Measurements from ENCODE around the gene AFF2. TPM values are rescaled to one million over a fixed set of nuclear protein-coding genes. Genes with fewer than 3 reads are reported as not detected.

The AFF2 gene
- total RNA-seq, 1 donor from 2014 or later = under 0.01 TPM

- no peak for TF ChIP-seq CTCF (IDR thresholded peaks at IDR 0.05; ENCODE audit: insufficient read depth, low read length, severe bottlenecking)
- Histone ChIP-seq H3K27me3 (ENCODE audit: control insufficient read depth, insufficient read depth, low read length) (no peaks in the 10 kb centered on the region), H3K36me3 (ENCODE audit: control insufficient read depth, insufficient read depth, low read length) (no peaks in the 10 kb centered on the region), H3K4me3 (ENCODE audit: low read depth, low read length) (no peak overlapping the region)
- DNase-seq (ENCODE audit: low read depth) (no peak), FAIRE-seq (no peak)
These were observed 100.2 kb downstream of the AFF2 start for GRCh38 chrX:148600581-148600980.

- TF ChIP-seq CTCF (IDR thresholded peaks at IDR 0.05; ENCODE audit: insufficient read depth, low read length, severe bottlenecking) = no peak
- H3K27me3 ChIP-seq (ENCODE audit: control insufficient read depth, insufficient read depth, low read length) = no peaks in the 10 kb centered on the region
- DNase-seq (ENCODE audit: low read depth) (peak; percentile 60), FAIRE-seq (no peak)
- H3K4me3 ChIP-seq (ENCODE audit: low read depth, low read length) = no peak overlapping the region
- H3K36me3 ChIP-seq (ENCODE audit: control insufficient read depth, insufficient read depth, low read length) = no peaks in the 10 kb centered on the region
These were observed 100.6 kb downstream of the AFF2 start for GRCh38 chrX:148601034-148601433.

- FAIRE-seq (no peak), DNase-seq (ENCODE audit: low read depth) (peak; percentile 50)
- Histone ChIP-seq H3K4me3 (ENCODE audit: low read depth, low read length) (no peak overlapping the region), H3K36me3 (ENCODE audit: control insufficient read depth, insufficient read depth, low read length) (no peaks in the 10 kb centered on the region), H3K27me3 (ENCODE audit: control insufficient read depth, insufficient read depth, low read length) (no peaks in the 10 kb centered on the region)
- no peak for TF ChIP-seq CTCF (IDR thresholded peaks at IDR 0.05; ENCODE audit: insufficient read depth, low read length, severe bottlenecking)
These were observed 109.3 kb downstream of the AFF2 start for GRCh38 chrX:148609515-148610327.

DNA sequence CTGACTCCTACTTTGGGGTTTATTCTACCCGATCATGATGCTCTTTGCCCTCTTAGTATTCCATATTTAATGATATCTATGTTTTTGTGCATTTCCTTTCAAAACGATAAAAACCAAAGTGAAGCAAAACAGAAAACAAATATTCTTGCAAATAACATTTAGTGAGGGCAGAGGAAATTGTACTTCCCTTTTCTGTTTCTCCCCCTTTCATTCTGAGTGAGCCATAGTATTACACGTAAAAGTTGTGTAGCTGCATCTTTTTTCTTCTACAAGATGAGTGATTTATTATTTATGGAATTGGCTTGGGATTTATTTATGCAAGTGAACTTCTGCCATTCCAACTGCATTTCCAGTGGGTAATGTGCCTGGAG lies 109.9 kb downstream of the AFF2 start:
- FAIRE-seq (no peak), DNase-seq (ENCODE audit: low read depth) (no peak)
- Histone ChIP-seq H3K36me3 (ENCODE audit: control insufficient read depth, insufficient read depth, low read length) (no peaks in the 10 kb centered on the region), H3K27me3 (ENCODE audit: control insufficient read depth, insufficient read depth, low read length) (no peaks in the 10 kb centered on the region), H3K4me3 (ENCODE audit: low read depth, low read length) (no peak overlapping the region)
- no peak for TF ChIP-seq CTCF (IDR thresholded peaks at IDR 0.05; ENCODE audit: insufficient read depth, low read length, severe bottlenecking)

GRCh38 chrX:148611993-148612392 lies 111.6 kb downstream of the AFF2 start:
- Histone ChIP-seq H3K36me3 (ENCODE audit: control insufficient read depth, insufficient read depth, low read length) (no peaks in the 10 kb centered on the region), H3K27me3 (ENCODE audit: control insufficient read depth, insufficient read depth, low read length) (no peaks in the 10 kb centered on the region), H3K4me3 (ENCODE audit: low read depth, low read length) (no peak overlapping the region)
- FAIRE-seq (no peak), DNase-seq (ENCODE audit: low read depth) (no peak)
- TF ChIP-seq CTCF (IDR thresholded peaks at IDR 0.05; ENCODE audit: insufficient read depth, low read length, severe bottlenecking) = no peak

GRCh38 chrX:148612431-148612830 lies 112.0 kb downstream of the AFF2 start:
- no peak for DNase-seq (ENCODE audit: low read depth)
- no peak for TF ChIP-seq CTCF (IDR thresholded peaks at IDR 0.05; ENCODE audit: insufficient read depth, low read length, severe bottlenecking)
- no peaks in the 10 kb centered on the region for H3K27me3 ChIP-seq (ENCODE audit: control insufficient read depth, insufficient read depth, low read length)
- no peak for FAIRE-seq
- H3K4me3 ChIP-seq (ENCODE audit: low read depth, low read length) = no peak overlapping the region
- no peaks in the 10 kb centered on the region for H3K36me3 ChIP-seq (ENCODE audit: control insufficient read depth, insufficient read depth, low read length)
